K562 (cell line): ENCODE data around the gene MYO1F. TPM values are rescaled to one million over a fixed set of nuclear protein-coding genes. Genes with fewer than 3 reads are reported as not detected.

Experiments used
- ARNT ChIP-seq, 2 experiments: fragments of 450-650 bp; IDR thresholded peaks; 2 replicates each; pipeline ENCODE4 v1.6.1; 2016; ENCODE audit warnings: mild to moderate bottlenecking in 1 of 2
- CBX5 ChIP-seq: IDR thresholded peaks from 2 replicates; pipeline ENCODE4 v1.6.1; 2014; ENCODE audit warnings: low read depth, borderline replicate concordance
- CHD2 ChIP-seq: IDR thresholded peaks from 2 replicates; pipeline ENCODE4 v1.6.1; 2011; ENCODE audit warnings: low read depth, low read length
- FOXM1 ChIP-seq, 2 experiments: fragments of 450-650 bp in 1 of 2; sonication (generic) in 1 of 2; formaldehyde crosslinking in 1 of 2; IDR thresholded peaks; 2 replicates each; pipeline versions ENCODE4 v1.6.1 to v1.9.0; 2017 to 2022; ENCODE audit warnings: low read depth in 2 of 2, mild to moderate bottlenecking in 2 of 2, missing genetic modification reagents in 1 of 2, moderate library complexity in 1 of 2
- GATA2 ChIP-seq: sonication (generic); formaldehyde crosslinking; IDR thresholded peaks from 2 replicates; pipeline ENCODE4 v1.4.0; 2020; ENCODE audit warnings: mild to moderate bottlenecking, missing genetic modification reagents
- GTF2B ChIP-seq: IDR thresholded peaks from 2 replicates; pipeline ENCODE4 v1.6.1; 2011; ENCODE audit not compliant: insufficient read length; ENCODE audit errors: extremely low read depth
- KDM5B ChIP-seq: fragments of 200-600 bp; sonication (generic); IDR thresholded peaks from 2 replicates; pipeline ENCODE4 v1.6.1; 2012; ENCODE audit warnings: low read depth, mild to moderate bottlenecking, moderate library complexity, low read length, control low read depth, inconsistent platforms; ENCODE audit not compliant: insufficient replicate concordance
- NCOA1 ChIP-seq: fragments of 450-650 bp; IDR thresholded peaks from 2 replicates; pipeline ENCODE4 v1.6.1; 2016; ENCODE audit warnings: low read depth
- PHF8 ChIP-seq: fragments of 200-600 bp; sonication (generic); IDR thresholded peaks from 2 replicates; pipeline ENCODE4 v1.6.1; 2012; ENCODE audit warnings: mixed run types, mild to moderate bottlenecking, inconsistent platforms, low read length, moderate library complexity, borderline replicate concordance
- POLR2B ChIP-seq: fragments of 450-650 bp; IDR thresholded peaks from 2 replicates; pipeline ENCODE4 v1.6.1; 2018; ENCODE audit warnings: low read depth; ENCODE audit not compliant: partially characterized antibody
- RBBP5 ChIP-seq: fragments of 200-600 bp; sonication (generic); IDR thresholded peaks from 2 replicates; pipeline ENCODE4 v1.6.1; 2012; ENCODE audit warnings: borderline replicate concordance, mild to moderate bottlenecking, low read length, control low read depth, inconsistent platforms; ENCODE audit not compliant: insufficient read depth, poor library complexity, severe bottlenecking
- SIN3A ChIP-seq, 2 experiments: fragments of 150-350 bp in 1 of 2; IDR thresholded peaks; 2 replicates each; pipeline ENCODE4 v1.6.1; 2011 to 2016; ENCODE audit warnings: borderline replicate concordance in 2 of 2, low read depth in 2 of 2, low read length in 2 of 2, mild to moderate bottlenecking in 2 of 2, moderate library complexity in 2 of 2; ENCODE audit not compliant: control insufficient read depth in 1 of 2
- SMARCE1 ChIP-seq: fragments of 450-650 bp; IDR thresholded peaks from 2 replicates; pipeline ENCODE4 v1.7.1; 2016; ENCODE audit warnings: mild to moderate bottlenecking
- ZBED1 ChIP-seq: IDR thresholded peaks from 2 replicates; pipeline ENCODE4 v1.6.1; 2014
- polyA plus RNA-seq, 8 experiments: library from polyadenylated mRNA; depleted of rRNA in 4 of 8; stranded (reverse) in 5 of 8; unstranded in 3 of 8; fragments of >200 nt; fragmentation: Nextera tagmentation in 2 of 8; fragmentation: Illumina TruSeq in 1 of 8; extraction: Ambion mirVana in 2 of 8; extraction: Trizol in 1 of 8; gene quantifications; 2 replicates each; pipeline versions ENCODE4 v1.2.1 to v1.2.3, GENCODE V29; 2011 to 2014; ENCODE audit warnings: inconsistent platforms in 1 of 8, missing spikeins in 1 of 8
- total RNA-seq, 7 experiments: library from RNA; depleted of rRNA in 6 of 7; stranded (reverse); fragments of >200 nt in 6 of 7; fragmentation: Illumina TruSeq in 2 of 7; extraction: Trizol in 2 of 7; gene quantifications; 2 replicates each; pipeline versions ENCODE4 v1.2.1 to v1.2.3, GENCODE V29; 2011 to 2021; ENCODE audit warnings: low replicate concordance in 1 of 7
- TF ChIP-seq, protein P1 (sequence below), 2 experiments: fragments of 450-650 bp; formaldehyde crosslinking in 1 of 2; IDR thresholded peaks; 2 replicates each; pipeline versions ENCODE4 v1.4.0 to v1.6.1; 2014 to 2020; ENCODE audit warnings: mild to moderate bottlenecking in 2 of 2, borderline replicate concordance in 1 of 2, low read depth in 1 of 2

The MYO1F gene
- total and polyA plus RNA-seq, 9 of the 15 experiments (the other 6 are each of a cell fraction or from before 2014, with no cell fraction given), result 0.78 to 9.4 (median 4.3) TPM

DNA sequence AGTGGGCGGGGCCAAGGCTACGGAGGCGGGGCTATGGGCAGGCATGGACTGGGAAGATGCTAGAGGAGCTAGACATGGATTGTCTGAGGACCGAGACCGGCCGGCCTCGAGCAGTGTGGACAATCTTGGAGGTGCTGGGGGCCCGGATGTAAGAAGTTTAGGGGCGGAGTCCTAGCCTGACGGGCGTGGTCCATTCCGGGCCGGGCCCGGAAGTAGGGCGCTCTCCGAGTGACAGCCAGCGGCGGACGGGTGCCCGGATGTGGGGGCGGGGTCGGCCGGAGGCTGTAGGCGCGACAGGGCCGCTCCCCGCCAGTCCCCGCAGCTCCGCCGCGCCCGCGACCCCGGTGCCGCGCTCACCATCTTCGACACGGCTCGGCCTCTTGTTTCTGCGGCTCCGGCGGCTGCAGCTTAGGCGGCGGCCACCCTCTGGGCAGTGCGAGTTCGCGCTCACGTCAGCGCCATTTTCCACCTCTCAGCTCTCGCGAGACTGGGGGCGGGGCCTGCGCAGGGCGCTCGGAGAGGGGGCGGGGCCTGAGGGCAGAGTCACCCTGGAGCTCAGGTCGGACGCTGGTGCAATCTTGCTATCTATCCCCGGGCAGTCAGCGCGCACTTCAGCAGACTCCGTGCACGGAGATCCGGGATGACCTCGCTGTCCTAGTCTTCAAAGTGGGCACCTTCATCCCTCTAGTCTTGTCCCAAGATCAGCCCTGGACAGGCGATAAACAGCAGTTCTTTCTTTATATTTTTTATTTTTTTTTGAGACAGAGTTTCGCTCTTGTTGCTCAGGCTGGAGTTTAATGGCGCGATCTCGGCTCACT is 63.3 kb downstream of the MYO1F start, which contains the start of gene ZNF414 (continued):
- TF ChIP-seq, protein P1, sequence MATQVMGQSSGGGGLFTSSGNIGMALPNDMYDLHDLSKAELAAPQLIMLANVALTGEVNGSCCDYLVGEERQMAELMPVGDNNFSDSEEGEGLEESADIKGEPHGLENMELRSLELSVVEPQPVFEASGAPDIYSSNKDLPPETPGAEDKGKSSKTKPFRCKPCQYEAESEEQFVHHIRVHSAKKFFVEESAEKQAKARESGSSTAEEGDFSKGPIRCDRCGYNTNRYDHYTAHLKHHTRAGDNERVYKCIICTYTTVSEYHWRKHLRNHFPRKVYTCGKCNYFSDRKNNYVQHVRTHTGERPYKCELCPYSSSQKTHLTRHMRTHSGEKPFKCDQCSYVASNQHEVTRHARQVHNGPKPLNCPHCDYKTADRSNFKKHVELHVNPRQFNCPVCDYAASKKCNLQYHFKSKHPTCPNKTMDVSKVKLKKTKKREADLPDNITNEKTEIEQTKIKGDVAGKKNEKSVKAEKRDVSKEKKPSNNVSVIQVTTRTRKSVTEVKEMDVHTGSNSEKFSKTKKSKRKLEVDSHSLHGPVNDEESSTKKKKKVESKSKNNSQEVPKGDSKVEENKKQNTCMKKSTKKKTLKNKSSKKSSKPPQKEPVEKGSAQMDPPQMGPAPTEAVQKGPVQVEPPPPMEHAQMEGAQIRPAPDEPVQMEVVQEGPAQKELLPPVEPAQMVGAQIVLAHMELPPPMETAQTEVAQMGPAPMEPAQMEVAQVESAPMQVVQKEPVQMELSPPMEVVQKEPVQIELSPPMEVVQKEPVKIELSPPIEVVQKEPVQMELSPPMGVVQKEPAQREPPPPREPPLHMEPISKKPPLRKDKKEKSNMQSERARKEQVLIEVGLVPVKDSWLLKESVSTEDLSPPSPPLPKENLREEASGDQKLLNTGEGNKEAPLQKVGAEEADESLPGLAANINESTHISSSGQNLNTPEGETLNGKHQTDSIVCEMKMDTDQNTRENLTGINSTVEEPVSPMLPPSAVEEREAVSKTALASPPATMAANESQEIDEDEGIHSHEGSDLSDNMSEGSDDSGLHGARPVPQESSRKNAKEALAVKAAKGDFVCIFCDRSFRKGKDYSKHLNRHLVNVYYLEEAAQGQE (IDR thresholded peaks at IDR 0.05; ENCODE audit: borderline replicate concordance), result peak; percentile 90
- TF ChIP-seq, protein P1 (CRISPR knock-in tag; IDR thresholded peaks at IDR 0.05; ENCODE audit: low read depth), result no peak
- TF ChIP-seq SIN3A (IDR thresholded peaks at IDR 0.05; ENCODE audit: borderline replicate concordance in 2 of 2, control insufficient read depth in 1 of 2, low read depth in 2 of 2, low read length in 2 of 2), result peak in 1 of 2 experiments; percentile 67; a peak in 1 of 4 replicates
- TF ChIP-seq NCOA1, result peak; percentile 45; the same call in 1 of the 2 replicates
- TF ChIP-seq GTF2B, result peak; percentile 81
- peak; percentile 98 for TF ChIP-seq CHD2
- TF ChIP-seq POLR2B, result peak; percentile 88
- TF ChIP-seq ARNT (IDR thresholded peaks at IDR 0.05), result peak in 1 of 2 experiments; percentile 31; a peak in 2 of 4 replicates
- peak; percentile 82; the same call in 1 of the 2 replicates for TF ChIP-seq PHF8
- TF ChIP-seq CBX5, result peak; percentile 24; the same call in 1 of the 2 replicates
- TF ChIP-seq KDM5B, result peak; percentile 88
- peak; percentile 66 for TF ChIP-seq SMARCE1
- TF ChIP-seq GATA2 (CRISPR knock-in tag), result peak; percentile 86
- TF ChIP-seq ZBED1, result no peak
- TF ChIP-seq FOXM1 (IDR thresholded peaks at IDR 0.05; ENCODE audit: low read depth), result no peak
- no peak for TF ChIP-seq FOXM1 (CRISPR knock-in tag; IDR thresholded peaks at IDR 0.05; ENCODE audit: low read depth)
- peak; percentile 94 for TF ChIP-seq RBBP5
